ENCODE results near the gene MLX.

GRCh38 chr17:42577140-42577531 lies 10.2 kb downstream of the MLX start:
- TF ChIP-seq POLR2A (IDR thresholded peaks at IDR 0.05) (no peak), POLR2AphosphoS5 (IDR thresholded peaks at IDR 0.05) (no peak), CTCF (IDR thresholded peaks at IDR 0.05) (no peak), EP300 (IDR thresholded peaks at IDR 0.05; ENCODE audit: low read depth) (no peak)

All from transverse colon (tissue), 4 donors.